COLO668 (cell line): Measurements from ENCODE around the gene ZNF888.
"Not testable (repeated sequence)": the region's sequence is repeated elsewhere in the genome, so short reads cannot be mapped to it uniquely, and the experiment has no call there.

Experiments
- DNase-seq: peaks from one replicate; lab custom pipeline; 2025; ENCODE audit not compliant: unreplicated experiment; lab: John Stamatoyannopoulos, UW

The ZNF888 gene

GRCh38 chr19:52880895-52881389, 42.3 kb downstream of the ZNF888 start:
- no peak for DNase-seq

GRCh38 chr19:52872996-52873395, 50.2 kb downstream of the ZNF888 start:
- not testable (repeated sequence) for DNase-seq

DNA sequence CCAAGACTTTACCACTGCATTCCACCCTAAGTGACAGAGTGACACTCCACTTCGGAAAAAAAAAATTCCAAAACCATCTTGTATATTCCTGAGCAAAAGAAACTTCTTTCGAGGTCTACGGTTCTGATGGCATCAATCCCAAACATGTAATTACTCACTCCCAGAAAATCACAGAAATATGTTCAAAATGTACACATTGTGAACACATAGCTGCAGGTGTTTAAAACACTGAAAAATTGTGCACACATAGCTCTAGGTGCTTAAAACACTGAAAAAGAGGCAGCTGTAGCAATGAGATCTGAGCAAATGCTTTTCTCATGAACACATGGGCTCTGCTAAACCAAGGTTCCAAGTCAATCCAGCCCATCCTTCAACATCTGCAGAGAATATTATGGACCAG, 51.8 kb downstream of the ZNF888 start:
- no peak for DNase-seq

GRCh38 chr19:52868031-52868430, 55.2 kb downstream of the ZNF888 start:
- not testable (repeated sequence) for DNase-seq

GRCh38 chr19:52857378-52858191, 65.6 kb downstream of the ZNF888 start, which contains the start of gene ZNF468:
ZNF468 (minus strand) TSS chr19:52857619; CDS start chr19:52854272, 3,347 bp downstream.
- DNase-seq, result peak; percentile 93

- peak; percentile 16 for DNase-seq
These were observed 66.5 kb downstream of the ZNF888 start for GRCh38 chr19:52856540-52857377.
